ENCODE data around the gene DTD1. TPM values are rescaled to one million over a fixed set of nuclear protein-coding genes. Genes with fewer than 3 reads are reported as not detected.

Gene DTD1
- total and polyA plus RNA-seq, 2 of the 13 experiments (the other 11 are each of a cell fraction or from before 2014, with no cell fraction given): 41.2 to 79.3 TPM

- intact Hi-C loops (cut with micrococcal nuclease; ENCODE audit: unreplicated experiment) (no loop called here), in situ Hi-C loops (cut with HindIII; ENCODE audit: extremely low pct_ligation_motif_present, low pct_unique_long_range_greater_than_20kb) (loop anchor here (10.0 to 25.0 kb wide), 3 partner anchors 575 to 1028 kb away; partner anchors contain the start of gene SLC24A3)
- CTCF ChIA-PET (ENCODE audit: low intra/inter-chr PET ratio, low total read pairs): no interaction called here
- POLR2A ChIA-PET: no interaction called here
- Histone ChIP-seq H3K27ac (ENCODE audit: extremely low read length, insufficient read depth, low read length) (no peak overlapping the region), H3K4me2 (ENCODE audit: low read depth, low read length) (no peak overlapping the region), H3K4me1 (ENCODE audit: insufficient read depth, low read length) (no peaks in the 10 kb centered on the region), H3K9me3 (ENCODE audit: low read length) (no peaks in the 10 kb centered on the region), H3K27me3 (ENCODE audit: control insufficient read depth in 1 of 2, insufficient read depth in 2 of 2, low read length in 2 of 2) (no peaks in the 10 kb centered on the region), H3K79me2 (ENCODE audit: insufficient read depth, low read length) (no peaks in the 10 kb centered on the region), H3K4me3 (replicated peaks in 1 of 3; ENCODE audit: insufficient read depth in 1 of 3, low read depth in 2 of 3, low read length in 3 of 3) (no peak overlapping the region), H3K9ac (ENCODE audit: insufficient read depth, low read depth, low read length) (no peak overlapping the region), H4K20me1 (ENCODE audit: insufficient read depth, low read length) (no peaks in the 10 kb centered on the region), H3K36me3 (replicated peaks in 1 of 2; ENCODE audit: control insufficient read depth in 1 of 2, insufficient read depth in 2 of 2, low read length in 2 of 2) (peaks cover 2 to 10% of the 10 kb centered on the region in 2 experiments; a peak in 2 of 5 replicates), H2AFZ (ENCODE audit: low read length) (no peak overlapping the region)
- ATAC-seq (no peak), DNase-seq (ENCODE audit: low spot score) (no peak), FAIRE-seq (no peak)
- BruUV-seq (replicated peaks): no TSS peak
- WGBS (ENCODE audit: low lambda C conversion rate): 92% methylated on average over 5 of the region's 5 CpGs
- TF ChIP-seq ZNF773 (CRISPR knock-in tag; IDR thresholded peaks at IDR 0.05; ENCODE audit: borderline replicate concordance): no peak
- no peak for TF ChIP-seq SP4 (CRISPR knock-in tag; IDR thresholded peaks at IDR 0.05)
- no peak for TF ChIP-seq LRRFIP1 (CRISPR knock-in tag; conservative IDR thresholded peaks at IDR 0.05)
- no peak for TF ChIP-seq ZNF776 (CRISPR knock-in tag; IDR thresholded peaks at IDR 0.05)
- TF ChIP-seq TOPORS (CRISPR knock-in tag; IDR thresholded peaks at IDR 0.05): no peak
- no peak for TF ChIP-seq FOXJ3 (CRISPR knock-in tag; IDR thresholded peaks at IDR 0.05; ENCODE audit: borderline replicate concordance)
- TF ChIP-seq KLF11 (CRISPR knock-in tag; IDR thresholded peaks at IDR 0.05): no peak
- no peak for TF ChIP-seq MIER3 (CRISPR knock-in tag; IDR thresholded peaks at IDR 0.05; ENCODE audit: borderline replicate concordance)
- no peak for TF ChIP-seq ZNF30 (CRISPR knock-in tag; IDR thresholded peaks at IDR 0.05)
- no peak for TF ChIP-seq ZNF230 (CRISPR knock-in tag; IDR thresholded peaks at IDR 0.05)
- TF ChIP-seq IKZF1 (IDR thresholded peaks at IDR 0.05): no peak
- TF ChIP-seq ETS1 (CRISPR knock-in tag; IDR thresholded peaks at IDR 0.05): no peak
- TF ChIP-seq ZNF75D (CRISPR knock-in tag; IDR thresholded peaks at IDR 0.05; ENCODE audit: borderline replicate concordance): no peak
- no peak for TF ChIP-seq SNAPC5 (CRISPR knock-in tag; IDR thresholded peaks at IDR 0.05; ENCODE audit: borderline replicate concordance)
- TF ChIP-seq ZBTB43 (CRISPR knock-in tag; conservative IDR thresholded peaks at IDR 0.05): no peak
- TF ChIP-seq PRPF4 (IDR thresholded peaks at IDR 0.05; ENCODE audit: low read depth, low read length, poor library complexity, severe bottlenecking): no peak
- no peak for TF ChIP-seq DNMT1 (CRISPR knock-in tag; IDR thresholded peaks at IDR 0.05)
- TF ChIP-seq TFDP2 (CRISPR knock-in tag; IDR thresholded peaks at IDR 0.05): no peak
- TF ChIP-seq PBX2 (CRISPR knock-in tag; IDR thresholded peaks at IDR 0.05): no peak
Observed at GRCh38 chr20:18637224-18637623, 49.4 kb downstream of the DTD1 start.
